ENCODE results near the gene GDAP2. TPM values are rescaled to one million over a fixed set of nuclear protein-coding genes. Genes with fewer than 3 reads are reported as not detected.

The GDAP2 gene
- total RNA-seq, 1 experiment from 2014 or later = 23.5 TPM

DNA sequence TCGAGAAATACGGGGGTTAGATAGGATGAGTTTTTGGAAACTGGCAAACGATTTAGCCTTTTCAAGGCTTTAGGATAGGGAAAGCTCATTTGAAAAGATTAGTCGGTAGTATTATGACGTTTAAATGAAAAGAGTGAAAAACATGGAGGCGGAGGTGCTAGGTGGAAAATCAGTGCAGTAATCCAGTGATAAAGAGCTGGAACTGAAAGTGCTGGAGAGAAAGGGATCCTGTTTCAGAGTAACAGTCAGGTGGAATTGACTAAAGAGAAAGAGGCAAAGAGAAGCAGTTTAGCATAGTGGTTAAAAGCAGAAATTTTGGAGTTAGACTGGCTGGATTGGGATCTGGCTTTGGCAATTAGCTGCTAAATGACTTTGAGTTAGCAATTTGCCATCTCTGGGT, 1.1 kb upstream of the GDAP2 start:
- Histone ChIP-seq H3K36me3 (ENCODE audit: insufficient read depth, low read length, poor library complexity, severe bottlenecking) (peaks cover 19% of the 10 kb centered on the region), H3K4me1 (ENCODE audit: insufficient read depth, low read length, poor library complexity, severe bottlenecking) (peaks cover 16% of the 10 kb centered on the region), H3K9me3 (ENCODE audit: low read depth, low read length, poor library complexity, severe bottlenecking) (no peaks in the 10 kb centered on the region), H3K4me3 (ENCODE audit: low read depth, low read length, poor library complexity, severe bottlenecking) (peak overlapping the region; percentile 74), H3K27me3 (replicated peaks; ENCODE audit: insufficient read depth, low read depth, low read length, poor library complexity) (no peaks in the 10 kb centered on the region), H3K27ac (ENCODE audit: low read depth, low read length, poor library complexity, severe bottlenecking) (peak overlapping the region; percentile 79)
- BruUV-seq (replicated peaks) = TSS peak; percentile 57
- ChIA-PET CTCF (no interaction called here), POLR2A (ENCODE audit: low non-redundant PET) (no interaction called here)
- intact Hi-C loops (cut with micrococcal nuclease; ENCODE audit: unreplicated experiment) = no loop called here
- DNase-seq (ENCODE audit: low spot score) = no peak
- no peak for TF ChIP-seq CTCF (conservative IDR thresholded peaks at IDR 0.05; ENCODE audit: low read depth, low read length)
- no peak for TF ChIP-seq EZH2 (IDR thresholded peaks at IDR 0.05; ENCODE audit: borderline replicate concordance, low read depth, low read length, poor library complexity, severe bottlenecking)

GRCh38 chr1:117930173-117930447, 689 bp upstream of the GDAP2 start:
- Histone ChIP-seq H3K36me3 (ENCODE audit: insufficient read depth, low read length, poor library complexity, severe bottlenecking) (peaks cover 16% of the 10 kb centered on the region), H3K4me1 (ENCODE audit: insufficient read depth, low read length, poor library complexity, severe bottlenecking) (peaks cover 16% of the 10 kb centered on the region), H3K9me3 (ENCODE audit: low read depth, low read length, poor library complexity, severe bottlenecking) (no peaks in the 10 kb centered on the region), H3K4me3 (ENCODE audit: low read depth, low read length, poor library complexity, severe bottlenecking) (peak overlapping the region; percentile 74), H3K27ac (ENCODE audit: low read depth, low read length, poor library complexity, severe bottlenecking) (peak overlapping the region; percentile 79), H3K27me3 (replicated peaks; ENCODE audit: insufficient read depth, low read depth, low read length, poor library complexity) (no peaks in the 10 kb centered on the region)
- POLR2A ChIA-PET (ENCODE audit: low non-redundant PET) = no interaction called here
- CTCF ChIA-PET = no interaction called here
- intact Hi-C loops (cut with micrococcal nuclease; ENCODE audit: unreplicated experiment) = no loop called here
- BruUV-seq (replicated peaks) = no TSS peak
- no peak for TF ChIP-seq CTCF (conservative IDR thresholded peaks at IDR 0.05; ENCODE audit: low read depth, low read length)
- no peak for TF ChIP-seq EZH2 (IDR thresholded peaks at IDR 0.05; ENCODE audit: borderline replicate concordance, low read depth, low read length, poor library complexity, severe bottlenecking)
- DNase-seq (ENCODE audit: low spot score) = no peak

- POLR2A ChIA-PET (ENCODE audit: low non-redundant PET) = no interaction called here
- peak overlapping the region; percentile 79 for H3K27ac ChIP-seq (ENCODE audit: low read depth, low read length, poor library complexity, severe bottlenecking)
- CTCF ChIA-PET = no interaction called here
Measured at GRCh38 chr1:117928881-117929342, 509 bp downstream of the GDAP2 start.

More at GRCh38 chr1:117928881-117929342, 509 bp downstream of the GDAP2 start:
- no TSS peak for BruUV-seq (replicated peaks)
- TF ChIP-seq CTCF (conservative IDR thresholded peaks at IDR 0.05; ENCODE audit: low read depth, low read length) (no peak), EZH2 (IDR thresholded peaks at IDR 0.05; ENCODE audit: borderline replicate concordance, low read depth, low read length, poor library complexity, severe bottlenecking) (no peak)
- no peaks in the 10 kb centered on the region for H3K9me3 ChIP-seq (ENCODE audit: low read depth, low read length, poor library complexity, severe bottlenecking)
- H3K27me3 ChIP-seq (replicated peaks; ENCODE audit: insufficient read depth, low read depth, low read length, poor library complexity) = no peaks in the 10 kb centered on the region
- H3K4me1 ChIP-seq (ENCODE audit: insufficient read depth, low read length, poor library complexity, severe bottlenecking) = peaks cover 16% of the 10 kb centered on the region
- peak; percentile 33 for DNase-seq (ENCODE audit: low spot score)
- H3K36me3 ChIP-seq (ENCODE audit: insufficient read depth, low read length, poor library complexity, severe bottlenecking) = peaks cover 4% of the 10 kb centered on the region
- intact Hi-C loops (cut with micrococcal nuclease; ENCODE audit: unreplicated experiment) = no loop called here
- peak overlapping the region; percentile 74 for H3K4me3 ChIP-seq (ENCODE audit: low read depth, low read length, poor library complexity, severe bottlenecking)
